Neural crest cell (in vitro differentiated cells): ENCODE data around the gene GP5. TPM values are rescaled to one million over a fixed set of nuclear protein-coding genes. Genes with fewer than 3 reads are reported as not detected.

Experiments
- DNase-seq: peaks from one replicate; pipeline ENCODE4 v3.0.0; 2021; ENCODE audit warnings: low read depth, mixed read lengths, low spot score
- H3K27ac Mint-ChIP-seq: one replicate; pipeline ENCODE4 v1.8.0; 2021; ENCODE audit warnings: mild to moderate bottlenecking, mixed read lengths; ENCODE audit not compliant: unreplicated experiment
- H3K27me3 Mint-ChIP-seq: 2 replicates; pipeline ENCODE4 v1.8.0; 2021; ENCODE audit warnings: low read depth, mild to moderate bottlenecking, mixed read lengths
- H3K36me3 Mint-ChIP-seq: 2 replicates; pipeline ENCODE4 v1.8.0; 2021; ENCODE audit warnings: low read depth, mild to moderate bottlenecking, mixed read lengths
- H3K4me1 Mint-ChIP-seq: 2 replicates; pipeline ENCODE4 v1.8.0; 2021; ENCODE audit warnings: mixed read lengths
- H3K4me3 Mint-ChIP-seq: one replicate; pipeline ENCODE4 v1.8.0; 2021; ENCODE audit warnings: mild to moderate bottlenecking, mixed read lengths
- H3K9me3 Mint-ChIP-seq: 2 replicates; pipeline ENCODE4 v1.8.0; 2021; ENCODE audit warnings: mixed read lengths
- total RNA-seq: library from RNA; stranded (reverse); gene quantifications from 2 replicates; pipeline ENCODE4 v1.2.1, GENCODE V29; 2021
- TF ChIP-seq, protein P1 (sequence below): fragments of 200-600 bp; sonication (generic); conservative IDR thresholded peaks from 2 replicates; pipeline ENCODE4 v1.5.0; 2021; ENCODE audit warnings: antibody characterized with exemption, mild to moderate bottlenecking

Gene GP5
- total RNA-seq, 1 donor from 2014 or later = not detected

DNA sequence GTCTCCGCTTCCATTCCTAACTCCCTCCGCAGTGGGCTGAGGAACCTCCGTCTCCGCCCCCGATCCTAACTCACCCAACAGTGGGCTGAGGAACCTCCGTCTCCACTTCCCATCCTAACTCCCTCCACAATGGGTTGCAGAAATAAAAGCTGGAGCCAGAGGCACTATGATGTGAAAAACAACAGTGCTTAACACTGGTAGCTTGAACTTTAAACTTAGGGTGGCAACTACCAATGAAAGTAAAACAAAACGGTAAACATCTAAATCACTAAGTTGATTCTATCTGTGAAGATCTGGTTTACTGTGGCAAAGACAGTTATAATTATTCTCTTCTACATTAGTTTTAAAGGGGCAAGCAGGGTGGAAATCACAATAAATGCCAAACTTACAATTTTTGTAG is 25.9 kb upstream of the GP5 start:
- Mint-ChIP-seq H3K36me3 (peaks cover 11% of the 10 kb centered on the region), H3K4me3 (no peak overlapping the region)

DNA sequence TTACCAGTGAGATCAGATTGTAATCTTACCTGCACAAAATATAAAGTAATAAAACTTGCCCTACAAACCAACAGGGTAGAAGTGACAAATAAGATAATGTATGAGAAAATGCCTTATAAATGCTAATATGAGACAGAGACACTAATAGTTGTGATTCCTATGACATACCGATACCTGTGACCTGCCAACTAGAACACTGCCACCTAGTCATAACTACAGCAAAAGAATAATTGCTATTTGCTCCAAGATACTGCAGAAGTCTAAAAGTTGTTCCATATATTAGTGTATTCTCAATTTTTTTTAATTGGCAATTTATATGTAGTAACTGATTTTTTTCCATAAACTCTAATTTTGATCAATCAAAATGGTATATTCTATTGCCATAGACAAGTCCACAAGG is 25.3 kb upstream of the GP5 start:
- H3K36me3 Mint-ChIP-seq = peaks cover 7% of the 10 kb centered on the region
- no peak overlapping the region for H3K27ac Mint-ChIP-seq
- no peaks in the 10 kb centered on the region for H3K4me1 Mint-ChIP-seq
- no peaks in the 10 kb centered on the region for H3K9me3 Mint-ChIP-seq
- no peaks in the 10 kb centered on the region for H3K27me3 Mint-ChIP-seq
- no peak for DNase-seq
- no peak overlapping the region for H3K4me3 Mint-ChIP-seq
- TF ChIP-seq, protein P1, sequence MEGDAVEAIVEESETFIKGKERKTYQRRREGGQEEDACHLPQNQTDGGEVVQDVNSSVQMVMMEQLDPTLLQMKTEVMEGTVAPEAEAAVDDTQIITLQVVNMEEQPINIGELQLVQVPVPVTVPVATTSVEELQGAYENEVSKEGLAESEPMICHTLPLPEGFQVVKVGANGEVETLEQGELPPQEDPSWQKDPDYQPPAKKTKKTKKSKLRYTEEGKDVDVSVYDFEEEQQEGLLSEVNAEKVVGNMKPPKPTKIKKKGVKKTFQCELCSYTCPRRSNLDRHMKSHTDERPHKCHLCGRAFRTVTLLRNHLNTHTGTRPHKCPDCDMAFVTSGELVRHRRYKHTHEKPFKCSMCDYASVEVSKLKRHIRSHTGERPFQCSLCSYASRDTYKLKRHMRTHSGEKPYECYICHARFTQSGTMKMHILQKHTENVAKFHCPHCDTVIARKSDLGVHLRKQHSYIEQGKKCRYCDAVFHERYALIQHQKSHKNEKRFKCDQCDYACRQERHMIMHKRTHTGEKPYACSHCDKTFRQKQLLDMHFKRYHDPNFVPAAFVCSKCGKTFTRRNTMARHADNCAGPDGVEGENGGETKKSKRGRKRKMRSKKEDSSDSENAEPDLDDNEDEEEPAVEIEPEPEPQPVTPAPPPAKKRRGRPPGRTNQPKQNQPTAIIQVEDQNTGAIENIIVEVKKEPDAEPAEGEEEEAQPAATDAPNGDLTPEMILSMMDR = no peak

More for the DNA sequence above, 25.9 kb upstream of the GP5 start:
- no peak for DNase-seq
- Mint-ChIP-seq H3K27ac (no peak overlapping the region), H3K4me1 (no peaks in the 10 kb centered on the region), H3K27me3 (no peaks in the 10 kb centered on the region), H3K9me3 (no peaks in the 10 kb centered on the region)
- TF ChIP-seq, protein P1 = no peak

DNA sequence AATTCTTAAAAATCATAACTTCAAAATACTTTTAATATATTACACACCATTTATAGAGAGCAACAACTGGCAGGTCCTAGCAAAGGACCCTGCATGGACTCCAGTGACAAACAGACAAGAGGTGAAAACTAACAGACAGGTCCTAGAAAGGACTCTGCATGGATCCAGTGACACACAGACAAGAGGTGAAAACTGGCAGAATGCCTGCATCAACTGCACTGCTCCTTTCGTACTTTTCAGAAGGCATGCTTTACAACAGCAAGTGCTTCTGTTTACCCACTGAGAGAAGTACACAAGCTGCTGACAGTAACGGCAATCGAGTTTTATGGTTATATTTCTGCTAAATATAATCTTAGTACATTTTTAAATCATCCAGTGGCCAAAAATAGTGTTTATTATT is 24.3 kb upstream of the GP5 start:
- Mint-ChIP-seq H3K4me3 (no peak overlapping the region), H3K27ac (no peak overlapping the region), H3K9me3 (no peaks in the 10 kb centered on the region), H3K27me3 (no peaks in the 10 kb centered on the region), H3K4me1 (no peaks in the 10 kb centered on the region), H3K36me3 (peaks cover 9% of the 10 kb centered on the region)
- TF ChIP-seq, protein P1 = no peak
- DNase-seq = no peak

DNA sequence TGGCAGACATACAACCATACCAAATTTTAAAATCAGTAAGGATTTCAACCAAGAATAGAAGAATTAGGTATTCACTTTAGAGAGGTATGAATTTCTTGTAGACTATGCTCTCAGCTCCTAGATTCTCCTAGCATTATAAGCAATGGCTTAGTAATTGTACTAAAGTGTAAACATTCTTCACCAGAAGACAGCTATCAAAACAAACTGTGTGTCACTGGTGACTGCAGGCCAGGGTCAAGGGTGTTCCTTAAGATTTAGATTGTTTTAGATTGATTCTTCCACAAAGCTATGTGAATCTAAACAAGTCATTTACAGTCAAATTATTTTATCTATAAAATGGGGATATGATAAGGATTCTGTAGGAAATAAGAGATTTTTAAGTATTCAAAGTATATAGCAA is 23.1 kb upstream of the GP5 start:
- H3K27me3 Mint-ChIP-seq = no peaks in the 10 kb centered on the region
- H3K27ac Mint-ChIP-seq = no peak overlapping the region
- no peaks in the 10 kb centered on the region for H3K9me3 Mint-ChIP-seq
- no peak overlapping the region for H3K4me3 Mint-ChIP-seq
- TF ChIP-seq, protein P1 = no peak
- H3K36me3 Mint-ChIP-seq = peaks cover 8% of the 10 kb centered on the region
- H3K4me1 Mint-ChIP-seq = no peaks in the 10 kb centered on the region
- no peak for DNase-seq

DNA sequence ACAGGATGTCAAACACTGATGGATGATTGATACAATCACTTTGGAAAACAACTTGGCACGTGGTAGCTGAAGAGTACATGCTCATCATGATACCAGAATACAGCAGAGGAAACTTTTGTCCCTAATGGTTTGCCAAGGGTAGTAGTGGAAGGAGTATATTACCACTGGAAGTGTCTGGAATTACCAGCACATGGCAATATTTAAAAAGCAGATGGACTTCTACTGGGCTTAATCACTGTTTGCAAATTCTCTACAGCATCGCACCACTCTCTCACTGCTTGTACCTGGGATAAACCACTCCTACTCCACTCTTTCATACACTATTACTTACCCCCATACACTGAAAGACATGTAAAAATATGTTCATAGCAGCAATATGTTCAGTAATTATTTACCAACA is 19.6 kb upstream of the GP5 start:
- Mint-ChIP-seq H3K4me1 (peaks cover 4% of the 10 kb centered on the region), H3K4me3 (no peak overlapping the region), H3K27ac (no peak overlapping the region), H3K9me3 (peaks cover 3% of the 10 kb centered on the region), H3K27me3 (no peaks in the 10 kb centered on the region), H3K36me3 (peaks cover 22% of the 10 kb centered on the region)
- no peak for DNase-seq
- TF ChIP-seq, protein P1 = no peak

DNA sequence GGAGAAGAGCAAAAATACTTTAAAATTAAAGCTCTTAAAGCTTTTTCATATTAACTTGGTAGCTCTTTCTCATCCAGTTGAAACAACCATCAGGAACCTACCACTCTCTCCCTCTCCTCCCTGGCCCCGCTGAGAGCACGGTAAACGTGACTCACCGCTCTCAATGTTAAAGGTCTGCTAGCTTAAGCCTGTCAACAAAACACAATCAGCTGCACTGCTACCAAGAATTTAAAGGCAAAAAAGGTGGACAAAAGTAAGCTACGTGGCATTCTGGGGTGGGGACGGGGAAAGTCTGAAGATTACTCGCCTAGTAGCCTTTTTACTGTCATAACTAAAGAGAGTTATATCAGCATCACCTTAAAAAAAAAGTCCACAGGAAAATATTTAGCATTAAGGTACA is 8.4 kb upstream of the GP5 start:
- TF ChIP-seq, protein P1 = no peak
- peaks cover 3% of the 10 kb centered on the region for H3K36me3 Mint-ChIP-seq

More for the DNA sequence above, 8.4 kb upstream of the GP5 start:
- Mint-ChIP-seq H3K9me3 (no peaks in the 10 kb centered on the region), H3K4me3 (no peak overlapping the region), H3K4me1 (peaks cover 19% of the 10 kb centered on the region), H3K27ac (no peak overlapping the region), H3K27me3 (no peaks in the 10 kb centered on the region)
- no peak for DNase-seq
